Measurements from ENCODE around the gene MAPK12.

The MAPK12 gene

GRCh38 chr22:50264946-50265669 lies 3.6 kb upstream of the MAPK12 start:
- no peak for DNase-seq

- DNase-seq: no peak
Observed at GRCh38 chr22:50264104-50264745, 2.7 kb upstream of the MAPK12 start.

- DNase-seq: no peak
Observed at GRCh38 chr22:50262973-50263617, 1.6 kb upstream of the MAPK12 start.

- no peak for DNase-seq
Observed at GRCh38 chr22:50262460-50262911, 1.0 kb upstream of the MAPK12 start.

GRCh38 chr22:50260801-50261614 lies 475 bp downstream of the MAPK12 start:
- DNase-seq: no peak

GRCh38 chr22:50260434-50260800 lies 1.1 kb downstream of the MAPK12 start:
- no peak for DNase-seq

- DNase-seq: no peak
Observed at GRCh38 chr22:50259302-50259701, 2.2 kb downstream of the MAPK12 start.

GRCh38 chr22:50258361-50259292 lies 2.9 kb downstream of the MAPK12 start:
- no peak for DNase-seq

GRCh38 chr22:50257451-50258360 lies 3.8 kb downstream of the MAPK12 start:
- no peak for DNase-seq

GRCh38 chr22:50257041-50257440 lies 4.4 kb downstream of the MAPK12 start:
- DNase-seq: no peak

- DNase-seq: no peak
Observed at GRCh38 chr22:50256258-50256862, 5.1 kb downstream of the MAPK12 start.

GRCh38 chr22:50255607-50256006 lies 5.9 kb downstream of the MAPK12 start:
- DNase-seq: no peak

GRCh38 chr22:50255099-50255498 lies 6.4 kb downstream of the MAPK12 start:
- DNase-seq: no peak

GRCh38 chr22:50253941-50254340 lies 7.5 kb downstream of the MAPK12 start:
- no peak for DNase-seq

GRCh38 chr22:50253046-50253915 lies 8.2 kb downstream of the MAPK12 start:
- DNase-seq: no peak

- DNase-seq: no peak
Observed at GRCh38 chr22:50252082-50253045, 9.1 kb downstream of the MAPK12 start.

- DNase-seq: no peak
Observed at GRCh38 chr22:50251477-50252081, 9.9 kb downstream of the MAPK12 start.
